ENCODE data around the gene HOXD11. TPM values are rescaled to one million over a fixed set of nuclear protein-coding genes. Genes with fewer than 3 reads are reported as not detected.

The HOXD11 gene
- total and polyA plus RNA-seq, 2 donors (not counting 3 experiments of a cell fraction or from before 2014, with no cell fraction given), result not detected

DNA sequence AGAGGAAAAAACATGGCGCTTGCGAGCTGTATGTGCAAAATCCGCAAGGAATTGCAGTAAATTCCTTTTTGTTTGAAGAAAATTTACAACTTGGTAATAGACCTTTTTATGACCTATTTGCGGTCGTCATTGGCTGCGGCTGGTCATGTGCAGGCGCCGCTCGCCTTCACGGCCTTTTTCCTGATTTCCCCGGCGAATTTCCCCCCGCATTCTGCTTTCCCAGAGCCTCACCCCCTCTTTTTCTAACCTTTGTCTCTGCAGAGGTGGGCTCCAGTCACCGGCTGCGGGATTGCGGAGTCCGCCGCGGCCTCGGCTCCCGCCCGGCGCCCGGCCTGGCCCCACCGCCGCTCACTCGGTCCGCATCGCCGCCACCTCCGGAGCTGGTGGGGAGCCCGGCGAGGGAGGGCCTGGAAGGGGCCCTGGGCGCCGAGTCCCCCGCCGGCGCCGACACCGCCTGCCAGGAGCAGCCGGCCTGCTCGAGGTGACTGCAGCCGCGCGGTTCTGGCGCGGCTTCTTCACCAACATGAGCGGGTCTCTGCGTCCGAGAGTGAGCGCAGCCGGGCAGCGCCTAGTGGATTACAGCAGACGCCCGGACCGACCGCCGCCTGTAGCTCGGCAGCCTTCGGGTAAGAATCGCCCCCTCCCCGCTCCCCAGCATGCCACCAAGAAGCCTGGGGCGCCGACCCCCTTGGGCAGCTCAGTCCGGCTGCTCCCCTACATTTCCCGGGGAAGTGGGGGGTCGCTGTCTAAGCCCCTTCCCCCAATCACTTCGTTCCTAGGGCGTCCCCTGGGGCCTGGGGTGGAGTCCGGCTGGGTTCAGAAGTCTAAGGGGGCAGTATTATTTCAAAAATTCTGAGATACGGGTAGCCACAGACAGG lies 29.5 kb downstream of the HOXD11 start:
- dilution Hi-C loops (cut with MboI; ENCODE audit: extremely low pct_ligation_motif_present, low sequenced_read_pairs) (loop anchor here (25.0 kb wide), 1 partner anchor 501 kb away; no protein-coding TSS in a partner anchor), intact Hi-C loops (cut with micrococcal nuclease) (no loop called here)
- H3K4me2 ChIP-seq (ENCODE audit: insufficient read depth, low read length), result peak overlapping the region; percentile 99
- CTCF ChIA-PET, result interaction anchor here (0.7 to 6.9 kb wide), 9 partner anchors 9 to 678 kb away, joined by 3 to 227 read pairs (median 8); no protein-coding TSS in a partner anchor
- FAIRE-seq, result no peak
- no peaks in the 10 kb centered on the region for H3K36me3 ChIP-seq (ENCODE audit: control insufficient read depth in 2 of 2, extremely low read depth in 1 of 2, insufficient read depth in 2 of 2, low read length in 2 of 2)
- no TSS peak for BruUV-seq (replicated peaks)
- peak overlapping the region; percentile 86 for H3K27ac ChIP-seq (ENCODE audit: insufficient read depth, low read depth, low read length)
- no peaks in the 10 kb centered on the region for H3K9me3 ChIP-seq (replicated peaks; ENCODE audit: control insufficient read depth, insufficient read depth, low read length)
- POLR2A ChIA-PET, result interaction anchor here (1.2 kb wide), 1 partner anchor 418 kb away, joined by 3 read pairs; no protein-coding TSS in a partner anchor
- H4K20me1 ChIP-seq (replicated peaks; ENCODE audit: control insufficient read depth, extremely low read depth, insufficient read depth, low read length), result no peaks in the 10 kb centered on the region
- H2AFZ ChIP-seq (ENCODE audit: low read depth, low read length), result peak overlapping the region; percentile 55
- TF ChIP-seq POLR2A (IDR thresholded peaks at IDR 0.05; ENCODE audit: low read depth, low read length) (peak; percentile 94), EZH2 (IDR thresholded peaks at IDR 0.05; ENCODE audit: borderline replicate concordance, low read depth, low read length, severe bottlenecking) (no peak)
- TF ChIP-seq, protein P1, sequence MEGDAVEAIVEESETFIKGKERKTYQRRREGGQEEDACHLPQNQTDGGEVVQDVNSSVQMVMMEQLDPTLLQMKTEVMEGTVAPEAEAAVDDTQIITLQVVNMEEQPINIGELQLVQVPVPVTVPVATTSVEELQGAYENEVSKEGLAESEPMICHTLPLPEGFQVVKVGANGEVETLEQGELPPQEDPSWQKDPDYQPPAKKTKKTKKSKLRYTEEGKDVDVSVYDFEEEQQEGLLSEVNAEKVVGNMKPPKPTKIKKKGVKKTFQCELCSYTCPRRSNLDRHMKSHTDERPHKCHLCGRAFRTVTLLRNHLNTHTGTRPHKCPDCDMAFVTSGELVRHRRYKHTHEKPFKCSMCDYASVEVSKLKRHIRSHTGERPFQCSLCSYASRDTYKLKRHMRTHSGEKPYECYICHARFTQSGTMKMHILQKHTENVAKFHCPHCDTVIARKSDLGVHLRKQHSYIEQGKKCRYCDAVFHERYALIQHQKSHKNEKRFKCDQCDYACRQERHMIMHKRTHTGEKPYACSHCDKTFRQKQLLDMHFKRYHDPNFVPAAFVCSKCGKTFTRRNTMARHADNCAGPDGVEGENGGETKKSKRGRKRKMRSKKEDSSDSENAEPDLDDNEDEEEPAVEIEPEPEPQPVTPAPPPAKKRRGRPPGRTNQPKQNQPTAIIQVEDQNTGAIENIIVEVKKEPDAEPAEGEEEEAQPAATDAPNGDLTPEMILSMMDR (IDR thresholded peaks at IDR 0.05; ENCODE audit: extremely low read depth in 1 of 2, insufficient read depth in 1 of 2, low read depth in 1 of 2, low read length in 2 of 2), result no peak
- TF ChIP-seq, protein P2, sequence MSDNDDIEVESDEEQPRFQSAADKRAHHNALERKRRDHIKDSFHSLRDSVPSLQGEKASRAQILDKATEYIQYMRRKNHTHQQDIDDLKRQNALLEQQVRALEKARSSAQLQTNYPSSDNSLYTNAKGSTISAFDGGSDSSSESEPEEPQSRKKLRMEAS (IDR thresholded peaks at IDR 0.05; ENCODE audit: insufficient read depth, insufficient read length), result peak; percentile 64
- no peaks in the 10 kb centered on the region for H3K9me1 ChIP-seq (replicated peaks; ENCODE audit: control insufficient read depth, extremely low read depth, insufficient read depth, low read length)
- peak overlapping the region; percentile 66 for H3K9ac ChIP-seq (replicated peaks; ENCODE audit: extremely low read depth, insufficient read depth, low read length)
- H3K27me3 ChIP-seq (ENCODE audit: control insufficient read depth in 2 of 2, insufficient read depth in 2 of 2, low read length in 2 of 2), result no peaks in the 10 kb centered on the region
- H3K79me2 ChIP-seq (ENCODE audit: control insufficient read depth, insufficient read depth, low read length), result peaks cover 51% of the 10 kb centered on the region
- H3K4me1 ChIP-seq (ENCODE audit: control insufficient read depth, extremely low read depth, insufficient read depth, low read length), result peaks cover 55% of the 10 kb centered on the region
- H3K4me3 ChIP-seq (replicated peaks in 1 of 3; ENCODE audit: insufficient read depth in 1 of 3, low read depth in 1 of 3, low read length in 3 of 3), result peak overlapping the region; percentile 73 to 91 (median 86)
- DNase-seq (ENCODE audit: low read depth, low spot score), result peak; percentile 79

All from endothelial cell of umbilical vein (primary cell).